Endodermal cell (in vitro differentiated cells): Measurements from ENCODE around the gene ARFGEF3. TPM values are rescaled to one million over a fixed set of nuclear protein-coding genes. Genes with fewer than 3 reads are reported as not detected.

Experiments used
- DNase-seq: peaks from one replicate; pipeline ENCODE4 v3.0.0-alpha.2; 2017
- H3K27ac ChIP-seq: 2 replicates; pipeline ENCODE4 v1.5.1; 2013; ENCODE audit warnings: mild to moderate bottlenecking, low read depth, low read length, moderate library complexity
- H3K27me3 ChIP-seq: 2 replicates; pipeline ENCODE4 v1.6.1; 2013; ENCODE audit warnings: mild to moderate bottlenecking, low read length, moderate library complexity; ENCODE audit not compliant: insufficient read depth, control insufficient read depth, poor library complexity, severe bottlenecking
- H3K36me3 ChIP-seq: 2 replicates; pipeline ENCODE4 v1.7.0; 2013; ENCODE audit warnings: mild to moderate bottlenecking, low read length, moderate library complexity; ENCODE audit not compliant: control insufficient read depth, insufficient read depth
- H3K4me1 ChIP-seq: one replicate; pipeline ENCODE4 v1.7.0; 2013; ENCODE audit warnings: low read length; ENCODE audit not compliant: control insufficient read depth, insufficient read depth
- H3K4me3 ChIP-seq: 2 replicates; pipeline ENCODE4 v1.5.1; 2013; ENCODE audit warnings: mild to moderate bottlenecking, low read length, moderate library complexity
- H3K9ac ChIP-seq: 2 replicates; pipeline ENCODE4 v1.6.1; 2013; ENCODE audit warnings: mild to moderate bottlenecking, low read length, moderate library complexity; ENCODE audit not compliant: poor library complexity, severe bottlenecking; ENCODE audit errors: extremely low read depth
- H3K9me3 ChIP-seq: 2 replicates; pipeline ENCODE4 v1.6.1; 2013; ENCODE audit warnings: mild to moderate bottlenecking, low read length, moderate library complexity; ENCODE audit not compliant: control insufficient read depth
- H3K27ac Mint-ChIP-seq: 2 replicates; pipeline ENCODE4 v1.8.0; 2020; ENCODE audit warnings: mixed read lengths
- H3K27me3 Mint-ChIP-seq: 2 replicates; pipeline ENCODE4 v1.8.0; 2021; ENCODE audit warnings: mild to moderate bottlenecking, mixed read lengths; ENCODE audit not compliant: insufficient read depth
- H3K36me3 Mint-ChIP-seq: 2 replicates; pipeline ENCODE4 v1.8.0; 2020; ENCODE audit warnings: low read depth, mixed read lengths
- H3K4me1 Mint-ChIP-seq: 2 replicates; pipeline ENCODE4 v1.8.0; 2020; ENCODE audit warnings: mixed read lengths
- H3K4me3 Mint-ChIP-seq: 2 replicates; pipeline ENCODE4 v1.8.0; 2020; ENCODE audit warnings: mild to moderate bottlenecking, moderate library complexity, mixed read lengths
- H3K9me3 Mint-ChIP-seq: 2 replicates; pipeline ENCODE4 v1.8.0; 2020; ENCODE audit warnings: mild to moderate bottlenecking, mixed read lengths
- CTCF ChIP-seq: fragments of 200-600 bp; sonication (generic); conservative IDR thresholded peaks from 2 replicates; pipeline ENCODE4 v1.5.0; 2021; ENCODE audit warnings: antibody characterized with exemption, mild to moderate bottlenecking
- WGBS, 2 experiments: methylation state at CpG; one replicate each; pipeline versions ENCODE4 v1.1.5 to v1.1.7; 2013; ENCODE audit warnings: missing lambda C conversion rate in 2 of 2, mixed read lengths in 1 of 2; ENCODE audit not compliant: insufficient coverage in 1 of 2, insufficient read length in 1 of 2; 5-methylcytosine and 5-hydroxymethylcytosine counted together
- total RNA-seq, 2 donors: library from RNA; stranded (reverse); fragmentation: NEBNext Ultra II Directional in 1 of 2; extraction: Animal tissue kit (Norgen Biotek cat#: 25700) in 1 of 2; gene quantifications; 2 replicates in 1 of 2; 3 replicates in 1 of 2; pipeline ENCODE4 v1.2.1, GENCODE V29; 2021

Gene ARFGEF3
- total RNA-seq, 2 donors from 2014 or later = 10.9 to 14.3 TPM

DNA sequence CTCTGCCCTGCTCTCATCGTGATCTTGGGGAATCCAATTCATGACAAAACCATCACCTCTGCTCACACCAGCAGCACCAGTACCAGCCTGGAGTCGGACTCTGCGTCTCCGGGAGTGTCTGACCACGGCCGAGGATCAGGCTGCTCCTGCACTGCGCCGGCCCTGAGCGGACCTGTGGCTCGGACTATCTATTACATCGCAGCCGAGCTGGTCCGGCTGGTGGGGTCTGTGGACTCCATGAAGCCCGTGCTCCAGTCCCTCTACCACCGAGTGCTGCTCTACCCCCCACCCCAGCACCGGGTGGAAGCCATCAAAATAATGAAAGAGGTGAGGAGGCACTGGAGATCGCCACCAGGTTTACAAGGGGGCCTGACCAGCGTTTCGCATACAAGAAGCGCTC, 93.7 kb downstream of the ARFGEF3 start:
- Histone ChIP-seq H3K27ac (no peak overlapping the region), H3K36me3 (peaks cover 45% of the 10 kb centered on the region), H3K4me3 (no peak overlapping the region), H3K4me1 (no peaks in the 10 kb centered on the region), H3K9me3 (no peaks in the 10 kb centered on the region), H3K27me3 (no peaks in the 10 kb centered on the region), H3K9ac (no peak overlapping the region)
- H3K27me3 Mint-ChIP-seq = no peaks in the 10 kb centered on the region
- peaks cover 4% of the 10 kb centered on the region for H3K36me3 Mint-ChIP-seq
- H3K4me1 Mint-ChIP-seq = no peaks in the 10 kb centered on the region
- WGBS, 2 experiments = 93 to 95% methylated on average over 15 to 20 of the region's 20 CpGs
- no peaks in the 10 kb centered on the region for H3K9me3 Mint-ChIP-seq
- no peak overlapping the region for H3K27ac Mint-ChIP-seq
- TF ChIP-seq CTCF = no peak
- DNase-seq = no peak
- no peak overlapping the region for H3K4me3 Mint-ChIP-seq

GRCh38 chr6:138257638-138258040, 95.9 kb downstream of the ARFGEF3 start:
- Histone ChIP-seq H3K9ac (no peak overlapping the region), H3K27ac (no peak overlapping the region), H3K27me3 (no peaks in the 10 kb centered on the region), H3K36me3 (peaks cover 36% of the 10 kb centered on the region), H3K9me3 (no peaks in the 10 kb centered on the region), H3K4me3 (no peak overlapping the region), H3K4me1 (no peaks in the 10 kb centered on the region)
- H3K36me3 Mint-ChIP-seq = peaks cover 8% of the 10 kb centered on the region
- no peak overlapping the region for H3K4me3 Mint-ChIP-seq
- TF ChIP-seq CTCF = no peak
- H3K9me3 Mint-ChIP-seq = no peaks in the 10 kb centered on the region
- no peak overlapping the region for H3K27ac Mint-ChIP-seq
- H3K4me1 Mint-ChIP-seq = no peaks in the 10 kb centered on the region
- no peak for DNase-seq
- WGBS, 2 experiments = 96% methylated on average over 1 of the region's 1 CpG; no CpG with 5 or more reads in 1 of the 2 experiments
- no peaks in the 10 kb centered on the region for H3K27me3 Mint-ChIP-seq

GRCh38 chr6:138258197-138258596, 96.5 kb downstream of the ARFGEF3 start:
- H3K9me3 ChIP-seq = no peaks in the 10 kb centered on the region
- peaks cover 10% of the 10 kb centered on the region for H3K36me3 Mint-ChIP-seq
- H3K4me1 Mint-ChIP-seq = no peaks in the 10 kb centered on the region
- no peak overlapping the region for H3K4me3 ChIP-seq
- H3K4me1 ChIP-seq = no peaks in the 10 kb centered on the region
- H3K36me3 ChIP-seq = peaks cover 42% of the 10 kb centered on the region
- no peak overlapping the region for H3K9ac ChIP-seq
- H3K27ac ChIP-seq = no peak overlapping the region
- WGBS, 2 experiments = 92 to 93% methylated on average over 2 to 6 of the region's 6 CpGs
- H3K9me3 Mint-ChIP-seq = no peaks in the 10 kb centered on the region
- no peaks in the 10 kb centered on the region for H3K27me3 Mint-ChIP-seq
- H3K27me3 ChIP-seq = no peaks in the 10 kb centered on the region
- DNase-seq = no peak
- no peak overlapping the region for H3K4me3 Mint-ChIP-seq
- no peak overlapping the region for H3K27ac Mint-ChIP-seq
- TF ChIP-seq CTCF = no peak
